ENCODE measurements around the gene BCO2.

GRCh38 chr11:112212290-112212689 is 37.0 kb downstream of the BCO2 start:
- no peak for TF ChIP-seq CTCF (conservative IDR thresholded peaks at IDR 0.05; ENCODE audit: low read depth, low read length)
- no peak for TF ChIP-seq EZH2 (IDR thresholded peaks at IDR 0.05; ENCODE audit: borderline replicate concordance, low read depth, low read length, poor library complexity, severe bottlenecking)

Data from A673 (cell line).